ENCODE measurements around the gene DUSP5. TPM values are rescaled to one million over a fixed set of nuclear protein-coding genes. Genes with fewer than 3 reads are reported as not detected.

Gene DUSP5
- total and polyA plus RNA-seq, 3 donors from 2014 or later = 42.7 to 57.5 (median 42.8) TPM

DNA sequence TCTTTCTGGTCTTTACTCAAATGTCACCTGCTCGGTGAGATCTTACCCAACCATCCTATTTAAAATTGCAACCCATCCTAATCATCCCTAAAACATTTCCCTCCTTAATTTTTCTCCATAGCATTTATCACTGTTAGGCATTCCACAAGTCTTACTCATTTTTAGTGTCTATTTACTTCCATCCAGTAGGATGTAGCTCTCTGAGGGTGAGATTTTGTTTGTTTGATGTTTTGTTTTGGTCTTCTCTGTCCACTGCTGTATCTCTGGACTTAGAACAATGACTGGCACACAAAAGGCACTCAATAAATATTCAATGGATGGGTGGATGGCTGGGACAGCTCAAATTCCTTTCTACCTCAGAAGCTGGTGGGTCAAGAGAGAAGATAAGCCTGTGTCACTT lies 15.8 kb upstream of the DUSP5 start:
- DNase-seq = no peak
- no peak overlapping the region for H3K4me3 ChIP-seq
- WGBS, 2 donors = 70 to 71% methylated on average over 1 of the region's 1 CpG
- H3K4me1 ChIP-seq = no peaks in the 10 kb centered on the region
- TF ChIP-seq, protein P1, sequence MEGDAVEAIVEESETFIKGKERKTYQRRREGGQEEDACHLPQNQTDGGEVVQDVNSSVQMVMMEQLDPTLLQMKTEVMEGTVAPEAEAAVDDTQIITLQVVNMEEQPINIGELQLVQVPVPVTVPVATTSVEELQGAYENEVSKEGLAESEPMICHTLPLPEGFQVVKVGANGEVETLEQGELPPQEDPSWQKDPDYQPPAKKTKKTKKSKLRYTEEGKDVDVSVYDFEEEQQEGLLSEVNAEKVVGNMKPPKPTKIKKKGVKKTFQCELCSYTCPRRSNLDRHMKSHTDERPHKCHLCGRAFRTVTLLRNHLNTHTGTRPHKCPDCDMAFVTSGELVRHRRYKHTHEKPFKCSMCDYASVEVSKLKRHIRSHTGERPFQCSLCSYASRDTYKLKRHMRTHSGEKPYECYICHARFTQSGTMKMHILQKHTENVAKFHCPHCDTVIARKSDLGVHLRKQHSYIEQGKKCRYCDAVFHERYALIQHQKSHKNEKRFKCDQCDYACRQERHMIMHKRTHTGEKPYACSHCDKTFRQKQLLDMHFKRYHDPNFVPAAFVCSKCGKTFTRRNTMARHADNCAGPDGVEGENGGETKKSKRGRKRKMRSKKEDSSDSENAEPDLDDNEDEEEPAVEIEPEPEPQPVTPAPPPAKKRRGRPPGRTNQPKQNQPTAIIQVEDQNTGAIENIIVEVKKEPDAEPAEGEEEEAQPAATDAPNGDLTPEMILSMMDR (IDR thresholded peaks at IDR 0.05) = no peak
- no peak for TF ChIP-seq POLR2A (IDR thresholded peaks at IDR 0.05)
- no peaks in the 10 kb centered on the region for H3K27me3 ChIP-seq
- H3K36me3 ChIP-seq (ENCODE audit: low read depth, missing control alignments) = no peaks in the 10 kb centered on the region
- no peak overlapping the region for H3K27ac ChIP-seq
- intact Hi-C loops (cut with DNase I; ENCODE audit: low total_unique reads) = no loop called here
- H3K9me3 ChIP-seq = no peaks in the 10 kb centered on the region

GRCh38 chr10:110483633-110484032 lies 14.1 kb upstream of the DUSP5 start:
- intact Hi-C loops (cut with DNase I; ENCODE audit: low total_unique reads) = no loop called here

DNA sequence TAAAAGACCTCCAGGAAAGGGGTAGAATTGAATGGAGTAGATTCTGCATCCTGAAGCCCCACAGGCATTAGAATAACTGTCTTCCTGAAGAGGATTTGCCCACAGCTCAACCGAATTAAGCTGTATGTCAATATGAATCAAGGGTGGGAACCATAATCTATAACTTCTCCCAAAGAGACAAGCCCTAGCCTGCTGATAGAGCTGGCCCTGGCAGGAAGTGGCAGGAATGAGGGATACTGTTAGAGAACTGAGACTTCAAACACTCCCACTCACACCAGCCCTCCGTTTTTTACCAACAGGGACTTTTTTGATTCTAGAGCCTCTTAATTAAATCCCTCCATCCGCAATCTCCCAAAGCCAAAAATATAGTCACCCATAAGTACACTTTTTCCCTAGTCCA lies 12.2 kb upstream of the DUSP5 start:
- no peak overlapping the region for H3K27ac ChIP-seq
- H3K27me3 ChIP-seq = no peaks in the 10 kb centered on the region
- 54 to 56% methylated on average over 3 of the region's 3 CpGs for WGBS, 2 donors
- H3K4me1 ChIP-seq = no peaks in the 10 kb centered on the region
- intact Hi-C loops (cut with DNase I; ENCODE audit: low total_unique reads) = no loop called here
- no peaks in the 10 kb centered on the region for H3K36me3 ChIP-seq (ENCODE audit: low read depth, missing control alignments)
- no peak for DNase-seq
- no peak overlapping the region for H3K4me3 ChIP-seq
- TF ChIP-seq, protein P1 (IDR thresholded peaks at IDR 0.05) = no peak
- TF ChIP-seq POLR2A (IDR thresholded peaks at IDR 0.05) = no peak
- no peaks in the 10 kb centered on the region for H3K9me3 ChIP-seq

More at GRCh38 chr10:110483633-110484032, 14.1 kb upstream of the DUSP5 start:
- Histone ChIP-seq H3K9me3 (no peaks in the 10 kb centered on the region), H3K27ac (no peak overlapping the region), H3K4me3 (no peak overlapping the region), H3K4me1 (no peaks in the 10 kb centered on the region), H3K36me3 (ENCODE audit: low read depth, missing control alignments) (no peaks in the 10 kb centered on the region), H3K27me3 (no peaks in the 10 kb centered on the region)
- DNase-seq = no peak
- 66% methylated on average over 2 of the region's 2 CpGs for whole genome bisulfite sequencing, 2 donors
- TF ChIP-seq, protein P1 (IDR thresholded peaks at IDR 0.05) = no peak
- no peak for TF ChIP-seq POLR2A (IDR thresholded peaks at IDR 0.05)

GRCh38 chr10:110486680-110487410 lies 10.9 kb upstream of the DUSP5 start:
- intact Hi-C loops (cut with DNase I; ENCODE audit: low total_unique reads) = no loop called here
- TF ChIP-seq, protein P1 (IDR thresholded peaks at IDR 0.05) = no peak
- TF ChIP-seq POLR2A (IDR thresholded peaks at IDR 0.05) = no peak
- no peaks in the 10 kb centered on the region for H3K36me3 ChIP-seq (ENCODE audit: low read depth, missing control alignments)
- DNase-seq = no peak
- H3K4me1 ChIP-seq = peaks cover 7% of the 10 kb centered on the region
- 70 to 77% methylated on average over 11 of the region's 11 CpGs for WGBS, 2 donors
- H3K27me3 ChIP-seq = no peaks in the 10 kb centered on the region
- no peak overlapping the region for H3K27ac ChIP-seq
- no peaks in the 10 kb centered on the region for H3K9me3 ChIP-seq
- no peak overlapping the region for H3K4me3 ChIP-seq
